Osteocyte (in vitro differentiated cells): ENCODE measurements around the gene TBC1D19. TPM values are rescaled to one million over a fixed set of nuclear protein-coding genes. Genes with fewer than 3 reads are reported as not detected.

Experiments
- DNase-seq: peaks from one replicate; pipeline ENCODE4 v3.0.0; 2021; ENCODE audit warnings: mixed read lengths; ENCODE audit not compliant: unreplicated experiment; ENCODE audit errors: extremely low spot score
- H3K27ac Mint-ChIP-seq: one replicate; pipeline ENCODE4 v1.8.0; 2021; ENCODE audit warnings: mild to moderate bottlenecking, mixed read lengths; ENCODE audit not compliant: unreplicated experiment
- H3K27me3 Mint-ChIP-seq: one replicate; pipeline ENCODE4 v1.8.0; 2021; ENCODE audit warnings: mixed read lengths; ENCODE audit not compliant: unreplicated experiment
- H3K36me3 Mint-ChIP-seq: one replicate; pipeline ENCODE4 v1.8.0; 2021; ENCODE audit warnings: mixed read lengths; ENCODE audit not compliant: unreplicated experiment
- H3K4me1 Mint-ChIP-seq: one replicate; pipeline ENCODE4 v1.8.0; 2021; ENCODE audit warnings: mixed read lengths; ENCODE audit not compliant: unreplicated experiment
- H3K4me3 Mint-ChIP-seq: one replicate; pipeline ENCODE4 v1.8.0; 2021; ENCODE audit warnings: mild to moderate bottlenecking, moderate library complexity, mixed read lengths; ENCODE audit not compliant: unreplicated experiment
- H3K9me3 Mint-ChIP-seq: one replicate; pipeline ENCODE4 v1.8.0; 2021; ENCODE audit warnings: mixed read lengths; ENCODE audit not compliant: unreplicated experiment
- CTCF ChIP-seq: fragments of 200-600 bp; sonication (generic); IDR thresholded peaks from 2 replicates; pipeline ENCODE4 v1.5.0; 2021; ENCODE audit warnings: antibody characterized with exemption, mild to moderate bottlenecking, moderate library complexity
- total RNA-seq: library from RNA; stranded (reverse); gene quantifications from 2 replicates; pipeline ENCODE4 v1.2.1, GENCODE V29; 2021

The TBC1D19 gene
- total RNA-seq, 1 donor from 2014 or later = 13.5 TPM

- H3K27me3 Mint-ChIP-seq = peaks cover 10% of the 10 kb centered on the region
- no peak overlapping the region for H3K27ac Mint-ChIP-seq
- no peak overlapping the region for H3K4me3 Mint-ChIP-seq
- H3K9me3 Mint-ChIP-seq = peaks cover 48% of the 10 kb centered on the region
- TF ChIP-seq CTCF = no peak
- DNase-seq = no peak
- peaks cover 10% of the 10 kb centered on the region for H3K36me3 Mint-ChIP-seq
- peaks cover 20% of the 10 kb centered on the region for H3K4me1 Mint-ChIP-seq
Observed at GRCh38 chr4:26558166-26558895, 25.6 kb upstream of the TBC1D19 start.

GRCh38 chr4:26566133-26566532 is 17.8 kb upstream of the TBC1D19 start:
- TF ChIP-seq CTCF = no peak
- H3K9me3 Mint-ChIP-seq = peaks cover 12% of the 10 kb centered on the region
- peaks cover 7% of the 10 kb centered on the region for H3K36me3 Mint-ChIP-seq
- DNase-seq = no peak
- H3K27me3 Mint-ChIP-seq = peaks cover 5% of the 10 kb centered on the region
- H3K27ac Mint-ChIP-seq = peak overlapping the region; percentile 42
- H3K4me1 Mint-ChIP-seq = peaks cover 35% of the 10 kb centered on the region
- H3K4me3 Mint-ChIP-seq = no peak overlapping the region

- peaks cover 40% of the 10 kb centered on the region for H3K4me1 Mint-ChIP-seq
- peak overlapping the region; percentile 93 for H3K27ac Mint-ChIP-seq
- H3K27me3 Mint-ChIP-seq = no peaks in the 10 kb centered on the region
- peaks cover 2% of the 10 kb centered on the region for H3K36me3 Mint-ChIP-seq
- H3K9me3 Mint-ChIP-seq = no peaks in the 10 kb centered on the region
- TF ChIP-seq CTCF = no peak
- no peak for DNase-seq
- no peak overlapping the region for H3K4me3 Mint-ChIP-seq
Observed at GRCh38 chr4:26568446-26568994, 15.4 kb upstream of the TBC1D19 start.

- no peak overlapping the region for H3K27ac Mint-ChIP-seq
- no peaks in the 10 kb centered on the region for H3K9me3 Mint-ChIP-seq
- no peak overlapping the region for H3K4me3 Mint-ChIP-seq
- no peaks in the 10 kb centered on the region for H3K27me3 Mint-ChIP-seq
- no peak for TF ChIP-seq CTCF
- H3K36me3 Mint-ChIP-seq = peaks cover 2% of the 10 kb centered on the region
- peaks cover 49% of the 10 kb centered on the region for H3K4me1 Mint-ChIP-seq
- no peak for DNase-seq
Observed at GRCh38 chr4:26570596-26570995, 13.3 kb upstream of the TBC1D19 start.

GRCh38 chr4:26573389-26573794 is 10.5 kb upstream of the TBC1D19 start:
- no peak for TF ChIP-seq CTCF
- no peak overlapping the region for H3K27ac Mint-ChIP-seq
- peaks cover 2% of the 10 kb centered on the region for H3K36me3 Mint-ChIP-seq
- no peaks in the 10 kb centered on the region for H3K9me3 Mint-ChIP-seq
- H3K4me3 Mint-ChIP-seq = no peak overlapping the region
- DNase-seq = no peak
- H3K4me1 Mint-ChIP-seq = peaks cover 41% of the 10 kb centered on the region
- no peaks in the 10 kb centered on the region for H3K27me3 Mint-ChIP-seq
